Measurements from ENCODE around the gene FOXO6.
A peak's percentile ranks its signal among the peaks of the same experiment; 100 is the strongest.

The FOXO6 gene

DNA sequence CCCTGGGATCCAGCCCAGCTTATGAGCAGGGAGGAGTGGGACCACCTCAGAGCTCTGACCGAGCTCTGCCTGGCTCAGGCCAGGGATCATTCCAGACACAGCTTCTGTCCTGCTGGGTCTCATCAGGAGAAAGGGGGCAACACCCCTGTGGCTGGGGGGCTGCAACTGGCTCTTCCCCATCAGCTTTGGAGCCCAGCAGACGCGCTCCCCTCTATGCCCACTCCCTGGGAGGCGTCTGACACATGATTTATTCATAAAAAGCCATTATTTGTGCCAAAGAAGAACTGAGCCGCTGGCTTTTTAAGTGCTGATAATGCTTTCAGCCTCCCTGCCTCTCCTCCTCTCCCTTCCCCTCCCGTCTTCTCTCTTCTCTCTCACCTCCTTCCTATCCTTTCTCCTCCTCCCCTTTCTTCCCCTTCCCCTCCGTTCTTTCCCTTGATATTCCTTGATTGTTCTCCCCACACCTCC is 25.0 kb downstream of the FOXO6 start:
- no peak for DNase-seq

- peak; percentile 75 for DNase-seq
These were observed 26.4 kb downstream of the FOXO6 start for GRCh38 chr1:41387667-41388091.

DNA sequence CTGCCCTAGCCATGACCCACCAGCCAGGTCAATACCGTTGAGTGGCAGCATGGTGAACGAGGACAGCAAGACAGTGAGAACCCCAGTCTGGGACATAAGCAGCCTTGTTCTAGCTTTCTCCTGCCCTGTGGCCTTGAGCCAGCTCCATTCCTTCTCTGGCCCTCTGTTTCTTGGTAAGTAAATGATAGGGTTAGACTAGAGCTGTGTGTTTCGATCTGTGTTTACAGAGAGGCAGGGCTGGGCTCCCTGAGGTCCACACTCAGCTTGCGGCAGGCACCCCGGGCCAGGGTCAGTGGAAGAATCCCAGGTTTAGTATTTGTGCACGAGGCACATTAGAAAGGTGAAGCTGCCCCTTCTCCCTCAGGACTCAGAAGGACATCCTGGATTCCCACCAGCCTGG is 27.3 kb downstream of the FOXO6 start:
- no peak for DNase-seq

DNA sequence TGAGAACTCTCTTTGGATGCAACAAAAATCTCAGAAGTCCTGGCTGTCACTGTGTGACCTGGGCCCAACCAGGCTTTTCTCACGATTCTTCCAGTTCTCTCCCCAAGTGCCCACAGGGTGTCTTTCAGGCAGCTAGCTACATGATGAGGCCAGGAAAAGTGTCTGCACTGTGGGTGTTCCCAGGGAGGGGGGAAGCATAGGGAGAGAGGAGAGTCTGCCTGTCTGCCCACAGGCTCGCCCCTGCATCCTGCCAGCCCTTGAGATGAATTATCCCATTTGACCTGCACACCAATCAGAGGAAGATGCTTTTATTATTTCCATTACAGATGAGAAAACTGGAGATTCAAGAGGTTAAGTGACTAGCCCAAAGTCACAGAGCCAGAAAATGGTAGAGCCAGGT is 27.8 kb downstream of the FOXO6 start:
- no peak for DNase-seq

- DNase-seq, result peak; percentile 94
These were observed 28.9 kb downstream of the FOXO6 start for GRCh38 chr1:41390166-41390565.

GRCh38 chr1:41390573-41390972 is 29.3 kb downstream of the FOXO6 start:
- DNase-seq, result no peak

GRCh38 chr1:41391834-41392527 is 30.7 kb downstream of the FOXO6 start:
- no peak for DNase-seq

DNA sequence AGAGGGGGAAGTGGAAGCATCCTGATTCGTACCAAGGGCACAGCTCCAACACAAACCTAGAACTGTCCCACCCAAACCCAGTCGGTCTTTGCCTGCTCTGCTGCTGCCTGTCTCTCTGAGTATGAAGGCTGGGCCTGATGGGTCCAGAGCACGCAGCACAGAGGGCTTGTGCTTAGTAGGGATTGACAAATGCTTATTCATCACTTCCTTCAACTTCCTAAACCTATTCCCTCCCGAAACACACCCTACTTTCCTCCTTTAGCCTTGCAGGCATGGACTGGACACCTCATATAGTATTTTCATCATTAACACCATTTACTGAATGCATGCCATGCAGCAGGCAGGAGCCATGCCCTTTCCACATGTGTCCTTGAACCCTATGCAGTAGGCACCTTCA is 31.3 kb downstream of the FOXO6 start:
- DNase-seq, result no peak

DNA sequence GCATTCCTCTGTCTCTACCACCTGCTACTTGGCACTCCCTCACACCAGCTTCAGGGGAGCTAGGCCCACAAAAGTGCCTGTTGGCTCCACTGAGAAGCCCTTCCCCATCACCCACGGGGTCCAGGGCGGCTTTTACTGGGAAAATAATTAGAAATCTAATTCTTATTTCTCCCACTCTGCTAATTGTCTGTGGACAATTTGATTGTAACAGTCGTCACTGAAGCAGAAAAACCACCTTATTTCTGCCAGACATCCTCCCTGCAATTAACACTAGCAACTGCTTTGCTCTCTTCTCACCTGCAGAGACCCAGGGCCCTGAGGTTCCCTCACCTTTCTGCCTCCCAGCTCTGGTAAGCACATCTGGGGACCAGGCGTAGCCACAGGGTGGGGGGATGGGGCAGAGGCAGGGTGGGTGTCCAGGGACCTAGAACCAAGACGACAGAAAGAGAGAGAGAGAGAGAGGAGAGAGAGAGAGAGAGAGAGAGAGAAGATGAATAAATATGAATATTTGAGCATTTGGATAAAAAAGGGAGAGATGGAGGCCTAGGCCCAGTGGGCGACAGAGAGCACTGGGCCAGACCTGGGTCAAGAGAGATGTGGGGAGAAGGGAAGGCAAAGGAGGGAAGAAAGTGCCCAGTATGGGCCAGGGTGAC is 32.6 kb downstream of the FOXO6 start:
- no peak for DNase-seq

GRCh38 chr1:41394369-41394744 is 33.1 kb downstream of the FOXO6 start:
- no peak for DNase-seq

- no peak for DNase-seq
These were observed 34.0 kb downstream of the FOXO6 start for GRCh38 chr1:41394959-41395956.

DNA sequence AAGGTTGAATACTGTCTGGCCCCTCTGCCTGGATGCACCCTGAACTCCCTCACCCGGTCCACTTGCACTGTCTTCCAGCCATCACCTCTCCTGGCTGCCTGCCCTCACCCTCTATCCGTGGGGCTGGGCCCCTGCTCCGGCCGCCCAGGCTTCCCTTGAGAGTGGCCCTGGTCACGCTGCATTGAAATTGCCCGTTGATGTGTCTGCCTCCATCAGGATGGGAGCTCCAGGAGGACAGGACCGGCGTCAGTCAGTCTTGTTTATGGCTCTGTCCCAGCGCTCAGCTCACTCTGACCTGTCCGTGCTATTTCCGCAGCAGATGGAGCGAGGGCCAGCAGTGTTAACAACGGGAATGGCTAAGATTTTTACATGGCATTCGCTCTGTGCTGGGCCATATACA is 34.9 kb downstream of the FOXO6 start:
- DNase-seq, result no peak

DNA sequence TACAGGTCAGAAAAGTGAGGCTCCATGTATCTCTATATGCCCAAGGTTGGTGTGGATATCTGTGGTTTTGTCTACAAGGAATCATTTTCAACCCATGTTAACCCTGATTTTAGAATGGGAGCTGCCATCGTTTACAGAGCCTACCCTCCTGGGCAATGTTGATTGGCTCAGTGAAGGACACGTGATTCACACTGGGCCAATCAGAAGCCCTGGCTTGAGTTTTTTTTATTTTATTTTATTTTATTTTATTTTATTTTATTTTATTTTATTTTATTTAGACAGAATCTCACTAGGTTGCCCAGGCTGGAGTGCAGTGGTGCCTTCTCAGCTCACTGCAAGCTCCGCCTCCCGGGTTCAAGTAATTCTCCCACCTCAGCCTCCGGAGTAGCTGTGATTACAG is 35.8 kb downstream of the FOXO6 start:
- DNase-seq, result no peak

DNA sequence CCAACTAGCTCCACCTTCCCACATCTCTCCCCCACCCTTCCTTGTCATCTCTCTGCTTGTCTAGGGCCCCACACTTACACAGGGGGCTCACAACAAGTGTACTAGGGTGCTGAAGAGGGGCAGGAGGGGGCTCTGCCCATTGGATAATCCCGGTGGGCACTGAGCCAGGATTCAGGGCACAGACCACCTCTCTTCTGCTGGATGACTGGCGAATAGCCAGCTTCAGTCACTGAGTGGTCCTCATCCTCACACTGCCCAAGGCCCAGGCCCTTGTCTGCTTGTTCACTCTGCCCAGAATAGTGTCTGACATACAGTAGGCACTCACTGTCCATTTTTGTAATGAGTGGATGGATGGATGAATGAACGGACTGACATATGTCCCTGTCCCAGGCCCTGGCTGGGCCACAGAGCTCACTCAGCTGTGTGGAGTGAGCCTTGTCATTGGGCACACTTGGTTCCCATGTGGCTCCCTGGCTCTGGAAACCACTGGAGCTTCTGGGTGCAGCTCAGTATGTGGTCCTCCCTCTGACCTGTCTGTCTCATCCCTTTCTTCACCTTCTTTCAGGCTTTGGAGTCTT is 36.6 kb downstream of the FOXO6 start:
- DNase-seq, result no peak

DNA sequence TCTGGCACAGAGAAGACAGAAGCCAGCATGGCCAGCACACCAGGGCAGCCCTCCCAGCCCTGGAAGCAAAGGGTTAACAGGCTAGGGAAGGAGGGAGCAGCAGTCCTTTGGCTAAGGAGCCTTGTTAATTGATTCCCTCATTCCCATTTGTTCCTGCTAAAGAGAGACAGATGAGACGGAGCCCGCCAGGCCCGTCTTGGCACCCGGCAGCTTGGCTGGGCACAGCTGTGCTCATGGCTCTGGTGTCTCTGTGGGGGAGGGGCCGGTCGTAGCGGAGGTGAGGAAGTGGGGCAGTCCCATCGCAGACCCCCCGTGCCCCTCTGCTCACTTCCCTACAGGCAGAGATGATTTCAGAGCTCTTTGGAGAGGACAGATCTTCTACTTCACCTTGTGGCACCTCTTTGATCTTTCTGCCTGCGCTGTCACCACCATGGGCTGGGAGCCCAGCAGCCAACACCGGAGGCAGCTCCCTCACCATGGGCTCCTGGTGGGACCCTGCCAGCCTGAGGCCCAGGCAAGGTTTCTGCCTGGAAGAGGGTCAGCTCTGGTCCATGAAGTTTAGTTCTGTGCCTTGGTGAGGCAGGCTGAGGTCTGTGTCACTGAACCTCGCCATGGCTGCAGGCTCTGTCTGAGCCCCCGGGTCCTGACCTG is 38.0 kb downstream of the FOXO6 start:
- DNase-seq, result peak; percentile 86

DNA sequence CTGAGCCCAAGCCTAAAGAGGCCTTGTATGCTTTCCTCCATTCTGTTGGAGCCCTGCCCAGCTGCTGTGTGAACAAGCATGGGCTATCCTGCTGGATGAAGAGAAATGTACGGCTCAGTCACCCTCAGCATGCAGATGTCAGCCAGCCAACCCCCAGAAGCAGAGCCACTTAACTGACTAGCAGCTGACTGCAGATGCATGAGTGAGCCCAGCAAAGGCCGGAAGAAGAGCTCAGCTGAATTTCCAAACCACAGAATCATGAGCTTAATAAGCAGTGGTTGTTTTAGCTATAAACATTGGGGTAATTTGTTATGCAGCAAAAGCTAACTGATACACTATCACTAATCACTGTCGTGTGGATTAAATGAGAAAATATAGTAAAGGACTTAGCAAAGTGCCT is 39.0 kb downstream of the FOXO6 start:
- DNase-seq, result peak; percentile 35

DNA sequence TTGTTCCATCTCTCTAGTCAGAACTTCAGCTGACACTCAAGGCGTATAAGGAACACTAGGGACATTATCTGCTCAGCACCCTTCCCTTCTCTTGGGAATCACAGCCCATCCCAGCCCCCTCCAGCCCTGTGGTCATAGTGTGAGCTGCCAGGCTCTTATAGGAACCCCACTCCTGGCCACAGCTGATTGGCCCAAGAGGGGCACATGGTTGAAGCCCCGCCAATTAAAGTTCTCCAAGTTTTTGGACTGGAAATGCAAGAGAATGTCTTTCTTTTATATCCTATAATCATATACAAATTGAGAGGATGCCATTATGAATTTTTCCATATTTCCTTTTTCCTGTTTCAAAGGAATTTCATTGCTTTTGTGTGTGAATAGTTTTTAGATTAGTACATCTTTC is 40.7 kb downstream of the FOXO6 start:
- DNase-seq, result no peak

DNA sequence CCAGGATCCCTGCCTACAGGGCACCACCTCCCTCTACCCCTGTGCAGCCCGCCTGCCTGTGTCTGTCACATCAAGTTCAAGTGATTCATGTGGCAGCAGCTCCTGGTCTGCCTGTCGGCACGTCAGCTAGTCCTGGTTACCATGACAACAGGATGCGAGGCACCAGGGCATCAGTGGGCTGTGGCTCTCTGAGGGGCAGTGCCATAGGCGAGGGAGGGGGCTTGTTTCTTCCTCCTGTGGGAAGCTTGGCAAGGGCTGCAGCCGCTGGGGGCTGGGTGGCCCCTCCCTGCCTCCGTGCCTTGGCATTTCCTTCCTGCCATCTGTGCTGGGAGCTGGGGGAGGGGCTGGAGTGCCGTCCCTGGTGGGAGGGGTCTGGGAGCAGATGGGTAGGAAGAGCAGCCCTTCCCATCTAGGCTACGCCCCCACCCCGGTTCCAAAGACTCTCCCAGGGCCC is 43.1 kb downstream of the FOXO6 start:
- peak; percentile 86 for DNase-seq

DNA sequence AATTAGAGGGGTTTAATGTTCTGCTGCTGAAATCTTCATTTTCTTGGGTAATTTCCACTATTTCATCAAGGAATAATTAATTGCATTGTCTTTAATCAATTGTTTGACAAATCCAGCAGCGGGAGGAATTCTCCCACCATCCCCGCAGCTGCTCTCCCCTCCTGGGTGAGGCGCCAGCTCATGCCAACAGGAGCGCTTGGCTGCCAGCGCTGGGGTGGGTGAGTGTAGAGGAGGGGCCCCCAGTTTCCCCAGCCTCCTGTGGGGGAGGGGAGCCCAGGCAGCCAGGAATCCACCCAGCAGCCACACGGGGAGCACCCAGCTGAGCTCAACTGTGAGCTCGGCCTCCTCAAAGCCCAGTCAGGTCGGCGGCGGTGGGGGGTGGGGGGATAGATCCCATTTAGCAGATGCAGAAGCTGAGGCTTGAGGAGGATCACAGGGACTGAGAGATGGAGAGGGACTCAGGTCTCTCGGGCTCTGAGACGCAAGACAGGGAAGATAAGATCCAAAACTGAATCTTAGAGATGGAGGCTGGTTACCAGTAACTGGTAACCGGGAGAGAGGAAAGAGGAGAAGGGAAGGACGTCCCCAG is 46.5 kb downstream of the FOXO6 start:
- DNase-seq, result no peak

- DNase-seq, result no peak
These were observed 47.5 kb downstream of the FOXO6 start for GRCh38 chr1:41408691-41409090.

GRCh38 chr1:41409825-41410224 is 48.6 kb downstream of the FOXO6 start:
- no peak for DNase-seq

DNA sequence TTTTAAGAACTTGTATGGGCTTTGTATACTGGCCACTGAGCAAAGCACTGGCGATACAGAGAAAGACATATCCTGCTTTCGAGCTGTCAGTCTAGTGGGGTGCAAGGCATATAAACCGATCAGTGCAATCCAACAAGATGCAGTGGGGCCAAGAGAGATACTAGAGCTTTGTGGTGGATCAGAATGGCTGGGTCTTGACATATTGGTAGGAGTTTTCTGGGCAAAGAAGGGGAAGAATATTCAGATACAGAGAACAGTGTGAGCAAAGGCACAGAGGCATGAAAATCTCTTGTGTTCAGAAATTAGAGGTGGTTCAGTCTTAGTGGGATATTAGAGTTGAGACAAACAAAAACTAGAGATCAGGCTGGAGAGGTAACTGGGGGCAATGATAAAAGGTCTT is 49.2 kb downstream of the FOXO6 start:
- no peak for DNase-seq
